ENCODE results near the gene FTCDNL1.

Gene FTCDNL1

GRCh38 chr2:199842631-199843395 lies 8.2 kb downstream of the FTCDNL1 start:
- Histone ChIP-seq H3K14ac (ENCODE audit: low read length in 2 of 2) (no peak overlapping the region), H2AK5ac (ENCODE audit: low read length, severe bottlenecking) (no peak overlapping the region), H3K36me3 (ENCODE audit: control insufficient read depth in 1 of 2, insufficient read depth in 2 of 2, low read depth in 1 of 2, low read length in 2 of 2) (no peaks in the 10 kb centered on the region), H2BK5ac (ENCODE audit: low read depth, low read length, poor library complexity, severe bottlenecking) (no peak overlapping the region), H3K18ac (ENCODE audit: low read depth in 1 of 2, low read length in 2 of 2) (no peak overlapping the region), H2BK120ac (ENCODE audit: low read depth, low read length) (no peak overlapping the region), H4K91ac (ENCODE audit: low read length) (no peak overlapping the region), H3K9me3 (ENCODE audit: control insufficient read depth, low read length) (peaks cover 6% of the 10 kb centered on the region), H4K8ac (ENCODE audit: low read length) (no peak overlapping the region), H3K79me1 (replicated peaks; ENCODE audit: low read length, poor library complexity, severe bottlenecking) (no peaks in the 10 kb centered on the region), H3K4ac (ENCODE audit: low read depth in 1 of 2, low read length in 2 of 2) (no peak overlapping the region), H2AFZ (ENCODE audit: low read depth, low read length) (no peak overlapping the region), H3K27ac (ENCODE audit: low read length, poor library complexity, severe bottlenecking) (no peak overlapping the region), H3K9ac (ENCODE audit: low read length) (no peak overlapping the region), H3K27me3 (ENCODE audit: control insufficient read depth in 1 of 2, insufficient read depth in 1 of 2, low read length in 2 of 2) (peaks cover 0 to 6% of the 10 kb centered on the region in 2 experiments), H2BK12ac (ENCODE audit: low read length in 2 of 2) (no peak overlapping the region), H2BK15ac (ENCODE audit: low read depth, poor library complexity, severe bottlenecking) (no peak overlapping the region), H3K23ac (ENCODE audit: low read length in 2 of 2) (no peak overlapping the region), H3K4me3 (ENCODE audit: insufficient read depth in 1 of 2, low read depth in 1 of 2, low read length in 2 of 2) (no peak overlapping the region), H3K4me1 (ENCODE audit: control insufficient read depth, insufficient read depth, low read depth, low read length) (no peaks in the 10 kb centered on the region), H3K4me2 (ENCODE audit: low read length, poor library complexity, severe bottlenecking) (no peak overlapping the region)
- WGBS: no CpG with 5 or more reads among the region's 3 CpGs
- DNase-seq: no peak

DNA sequence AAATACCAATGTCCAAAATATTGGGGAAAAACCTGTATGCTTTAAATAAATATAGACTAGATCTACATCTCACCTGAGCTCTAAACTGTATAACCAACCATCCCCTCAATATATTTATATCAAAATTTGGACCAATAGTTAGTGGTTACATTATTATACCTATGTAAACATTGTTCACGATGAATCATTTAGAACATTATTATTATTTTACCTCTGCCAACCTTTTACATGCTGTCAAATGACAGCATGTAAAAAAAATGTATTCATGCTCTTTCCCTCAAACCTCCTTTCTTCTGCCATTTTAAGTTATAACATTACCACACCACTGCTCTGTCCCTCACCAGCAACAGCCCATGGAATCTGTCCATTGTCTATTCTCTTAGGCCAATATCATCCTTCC lies 9.6 kb downstream of the FTCDNL1 start:
- Histone ChIP-seq H3K4me1 (ENCODE audit: control insufficient read depth, insufficient read depth, low read depth, low read length) (no peaks in the 10 kb centered on the region), H4K8ac (ENCODE audit: low read length) (no peak overlapping the region), H3K36me3 (ENCODE audit: control insufficient read depth in 1 of 2, insufficient read depth in 2 of 2, low read depth in 1 of 2, low read length in 2 of 2) (no peaks in the 10 kb centered on the region), H3K27ac (ENCODE audit: low read length, poor library complexity, severe bottlenecking) (no peak overlapping the region), H3K27me3 (ENCODE audit: control insufficient read depth in 1 of 2, insufficient read depth in 1 of 2, low read length in 2 of 2) (peaks cover 0 to under 1% of the 10 kb centered on the region in 2 experiments), H3K14ac (ENCODE audit: low read length in 2 of 2) (no peak overlapping the region), H3K4ac (ENCODE audit: low read depth in 1 of 2, low read length in 2 of 2) (no peak overlapping the region), H2BK12ac (ENCODE audit: low read length in 2 of 2) (no peak overlapping the region), H2AFZ (ENCODE audit: low read depth, low read length) (no peak overlapping the region), H2BK120ac (ENCODE audit: low read depth, low read length) (no peak overlapping the region), H2AK5ac (ENCODE audit: low read length, severe bottlenecking) (no peak overlapping the region), H3K79me1 (replicated peaks; ENCODE audit: low read length, poor library complexity, severe bottlenecking) (no peaks in the 10 kb centered on the region), H3K9me3 (ENCODE audit: control insufficient read depth, low read length) (peaks cover 6% of the 10 kb centered on the region), H3K18ac (ENCODE audit: low read depth in 1 of 2, low read length in 2 of 2) (no peak overlapping the region), H3K4me3 (ENCODE audit: insufficient read depth in 1 of 2, low read depth in 1 of 2, low read length in 2 of 2) (no peak overlapping the region), H4K91ac (ENCODE audit: low read length) (no peak overlapping the region), H2BK5ac (ENCODE audit: low read depth, low read length, poor library complexity, severe bottlenecking) (no peak overlapping the region), H3K23ac (ENCODE audit: low read length in 2 of 2) (no peak overlapping the region), H3K9ac (ENCODE audit: low read length) (no peak overlapping the region), H3K4me2 (ENCODE audit: low read length, poor library complexity, severe bottlenecking) (no peak overlapping the region), H2BK15ac (ENCODE audit: low read depth, poor library complexity, severe bottlenecking) (no peak overlapping the region)
- WGBS: 93% methylated on average over 1 of the region's 1 CpG
- no peak for DNase-seq

- Histone ChIP-seq H3K4me1 (ENCODE audit: control insufficient read depth, insufficient read depth, low read depth, low read length) (no peaks in the 10 kb centered on the region), H3K27me3 (ENCODE audit: control insufficient read depth in 1 of 2, insufficient read depth in 1 of 2, low read length in 2 of 2) (no peaks in the 10 kb centered on the region), H3K79me1 (replicated peaks; ENCODE audit: low read length, poor library complexity, severe bottlenecking) (no peaks in the 10 kb centered on the region), H3K9me3 (ENCODE audit: control insufficient read depth, low read length) (peaks cover 6% of the 10 kb centered on the region), H4K91ac (ENCODE audit: low read length) (no peak overlapping the region), H3K4me3 (ENCODE audit: insufficient read depth in 1 of 2, low read depth in 1 of 2, low read length in 2 of 2) (no peak overlapping the region), H2AK5ac (ENCODE audit: low read length, severe bottlenecking) (no peak overlapping the region), H2BK5ac (ENCODE audit: low read depth, low read length, poor library complexity, severe bottlenecking) (no peak overlapping the region), H3K36me3 (ENCODE audit: control insufficient read depth in 1 of 2, insufficient read depth in 2 of 2, low read depth in 1 of 2, low read length in 2 of 2) (no peaks in the 10 kb centered on the region), H3K18ac (ENCODE audit: low read depth in 1 of 2, low read length in 2 of 2) (no peak overlapping the region), H2BK12ac (ENCODE audit: low read length in 2 of 2) (no peak overlapping the region), H3K4ac (ENCODE audit: low read depth in 1 of 2, low read length in 2 of 2) (no peak overlapping the region), H3K27ac (ENCODE audit: low read length, poor library complexity, severe bottlenecking) (no peak overlapping the region), H3K14ac (ENCODE audit: low read length in 2 of 2) (no peak overlapping the region), H3K23ac (ENCODE audit: low read length in 2 of 2) (no peak overlapping the region), H3K9ac (ENCODE audit: low read length) (no peak overlapping the region), H2BK15ac (ENCODE audit: low read depth, poor library complexity, severe bottlenecking) (no peak overlapping the region), H2BK120ac (ENCODE audit: low read depth, low read length) (no peak overlapping the region), H3K4me2 (ENCODE audit: low read length, poor library complexity, severe bottlenecking) (no peak overlapping the region), H2AFZ (ENCODE audit: low read depth, low read length) (no peak overlapping the region), H4K8ac (ENCODE audit: low read length) (no peak overlapping the region)
- WGBS: 75% methylated on average over 5 of the region's 5 CpGs
- DNase-seq: no peak
These were observed 12.6 kb downstream of the FTCDNL1 start for GRCh38 chr2:199838399-199838798.

GRCh38 chr2:199836943-199837342 lies 14.0 kb downstream of the FTCDNL1 start:
- no CpG with 5 or more reads among the region's 1 CpG for WGBS

More at GRCh38 chr2:199836943-199837342, 14.0 kb downstream of the FTCDNL1 start:
- H3K36me3 ChIP-seq (ENCODE audit: control insufficient read depth in 1 of 2, insufficient read depth in 2 of 2, low read depth in 1 of 2, low read length in 2 of 2): no peaks in the 10 kb centered on the region
- no peak overlapping the region for H3K4ac ChIP-seq (ENCODE audit: low read depth in 1 of 2, low read length in 2 of 2)
- no peak overlapping the region for H2BK15ac ChIP-seq (ENCODE audit: low read depth, poor library complexity, severe bottlenecking)
- no peak overlapping the region for H2AK5ac ChIP-seq (ENCODE audit: low read length, severe bottlenecking)
- H3K4me2 ChIP-seq (ENCODE audit: low read length, poor library complexity, severe bottlenecking): no peak overlapping the region
- H2BK12ac ChIP-seq (ENCODE audit: low read length in 2 of 2): no peak overlapping the region
- no peak for DNase-seq
- no peak overlapping the region for H3K4me3 ChIP-seq (ENCODE audit: insufficient read depth in 1 of 2, low read depth in 1 of 2, low read length in 2 of 2)
- no peak overlapping the region for H2BK5ac ChIP-seq (ENCODE audit: low read depth, low read length, poor library complexity, severe bottlenecking)
- H3K14ac ChIP-seq (ENCODE audit: low read length in 2 of 2): no peak overlapping the region
- no peak overlapping the region for H4K91ac ChIP-seq (ENCODE audit: low read length)
- no peak overlapping the region for H2AFZ ChIP-seq (ENCODE audit: low read depth, low read length)
- no peak overlapping the region for H3K9ac ChIP-seq (ENCODE audit: low read length)
- H3K27ac ChIP-seq (ENCODE audit: low read length, poor library complexity, severe bottlenecking): no peak overlapping the region
- H3K27me3 ChIP-seq (ENCODE audit: control insufficient read depth in 1 of 2, insufficient read depth in 1 of 2, low read length in 2 of 2): no peaks in the 10 kb centered on the region
- H3K9me3 ChIP-seq (ENCODE audit: control insufficient read depth, low read length): peaks cover 6% of the 10 kb centered on the region
- no peaks in the 10 kb centered on the region for H3K79me1 ChIP-seq (replicated peaks; ENCODE audit: low read length, poor library complexity, severe bottlenecking)
- H3K4me1 ChIP-seq (ENCODE audit: control insufficient read depth, insufficient read depth, low read depth, low read length): no peaks in the 10 kb centered on the region
- no peak overlapping the region for H3K18ac ChIP-seq (ENCODE audit: low read depth in 1 of 2, low read length in 2 of 2)
- H3K23ac ChIP-seq (ENCODE audit: low read length in 2 of 2): no peak overlapping the region
- no peak overlapping the region for H4K8ac ChIP-seq (ENCODE audit: low read length)
- H2BK120ac ChIP-seq (ENCODE audit: low read depth, low read length): no peak overlapping the region
